IPS DF 19.7 (cell line): ENCODE data around the gene SEC61A2.
A peak's percentile ranks its signal among the peaks of the same experiment; 100 is the strongest.
"Not testable (repeated sequence)": the region's sequence is repeated elsewhere in the genome, so short reads cannot be mapped to it uniquely, and the experiment has no call there.

Experiments used
- DNase-seq: peaks from one replicate; pipeline ENCODE4 v3.0.0-alpha.2; 2013; ENCODE audit warnings: low read depth, low spot score

Gene SEC61A2

DNA sequence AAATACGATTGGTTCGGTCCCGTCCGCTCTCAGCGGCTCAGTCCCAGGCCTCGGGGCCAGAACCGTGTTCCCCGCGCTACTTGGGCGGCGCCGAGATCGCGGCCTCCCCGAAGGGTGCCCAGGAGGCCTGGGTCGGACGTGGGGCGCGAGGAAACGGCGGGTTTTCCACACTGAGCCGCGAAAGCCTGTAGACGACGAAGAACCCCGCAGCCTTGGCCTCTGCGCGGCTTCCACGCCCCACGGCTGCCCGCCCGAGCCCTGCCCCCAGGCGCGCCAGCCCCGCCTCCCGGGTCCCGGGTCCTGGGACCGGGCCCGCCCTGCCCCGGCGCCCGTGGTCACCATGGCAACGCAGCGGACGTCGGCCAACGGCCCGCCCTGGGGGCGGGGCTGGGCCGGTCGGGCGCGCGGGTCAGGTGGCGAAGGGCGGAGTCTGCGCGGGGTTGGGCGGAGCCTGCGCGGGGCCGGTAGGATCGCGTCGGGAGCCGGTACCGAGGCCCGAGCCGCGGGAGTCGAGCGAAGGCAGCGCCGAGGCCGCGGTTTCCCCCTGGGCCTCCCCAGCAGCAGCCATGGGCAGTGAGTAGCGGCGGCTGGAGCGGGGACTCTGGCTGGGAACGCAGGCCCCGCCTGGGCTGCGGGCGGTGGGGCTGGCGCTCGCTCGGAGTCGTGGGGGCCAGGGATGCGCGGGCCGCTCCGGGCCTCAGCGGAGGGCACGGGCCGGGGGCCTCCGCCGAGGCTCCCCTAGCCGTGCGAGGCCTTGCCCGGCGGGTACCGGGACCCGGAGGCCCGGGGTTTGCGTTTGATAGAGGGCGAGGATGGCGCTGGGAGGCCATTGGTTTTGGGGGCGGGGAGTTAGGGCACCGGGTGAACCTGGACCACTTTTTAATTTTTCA, at the start of gene SEC61A2:
Gene SEC61A2 (plus strand): TSS at position 456 of the 890 bp plus-strand sequence. CDS start 111 bp downstream, at position 567.
- DNase-seq: peak; percentile 5

DNA sequence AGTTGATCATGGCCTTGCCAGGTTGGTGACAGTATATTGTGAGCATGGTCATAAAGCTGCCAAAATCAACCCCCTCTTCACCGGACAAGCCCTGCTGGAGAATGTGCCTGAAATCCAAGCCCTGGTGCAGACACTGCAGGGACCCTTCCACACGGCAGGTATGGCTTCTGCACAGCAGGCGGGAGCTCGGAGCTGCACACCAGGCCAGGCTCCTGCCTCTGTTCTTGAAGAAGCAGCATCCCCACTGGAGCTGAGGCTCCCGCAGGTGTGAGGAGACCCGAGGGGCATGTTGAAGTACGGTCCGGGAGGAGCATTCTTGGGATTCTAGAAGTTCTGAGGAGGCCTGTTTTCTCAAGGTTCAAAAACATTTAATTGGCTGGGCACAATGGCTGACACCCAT, 48.0 kb upstream of the SEC61A2 start:
- DNase-seq: no peak

DNA sequence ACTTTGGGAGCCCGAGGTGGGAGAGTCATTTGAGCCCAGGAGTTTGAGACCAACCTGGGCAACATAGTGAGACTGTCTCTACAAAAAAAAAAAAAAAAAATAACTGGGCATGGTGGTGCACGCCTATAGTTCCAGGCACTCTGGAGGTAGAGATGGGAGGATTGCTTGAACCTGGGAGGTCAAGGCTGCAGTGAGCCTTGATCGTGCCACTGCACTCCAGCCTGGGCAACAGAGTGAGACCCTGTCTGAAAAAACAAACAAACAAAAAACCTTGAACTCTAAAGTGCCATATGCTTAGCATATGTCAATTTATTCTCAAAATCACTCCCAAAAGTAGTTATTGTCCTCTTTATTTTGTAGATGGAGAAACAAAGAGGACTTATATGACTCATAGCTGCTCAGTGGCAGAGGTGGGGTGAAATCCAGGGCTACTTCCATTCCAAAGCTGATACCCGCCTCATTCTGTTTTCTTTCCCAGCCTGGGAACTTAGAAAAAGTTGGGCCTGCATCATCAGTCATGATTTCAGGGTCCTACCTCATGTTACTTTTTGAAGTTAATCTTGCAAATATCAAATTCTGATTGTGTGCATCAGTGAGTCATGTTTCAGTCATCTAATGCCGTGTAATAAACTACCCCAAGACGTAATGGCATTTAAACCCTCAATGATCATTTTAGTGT, 47.5 kb upstream of the SEC61A2 start:
- DNase-seq: no peak

DNA sequence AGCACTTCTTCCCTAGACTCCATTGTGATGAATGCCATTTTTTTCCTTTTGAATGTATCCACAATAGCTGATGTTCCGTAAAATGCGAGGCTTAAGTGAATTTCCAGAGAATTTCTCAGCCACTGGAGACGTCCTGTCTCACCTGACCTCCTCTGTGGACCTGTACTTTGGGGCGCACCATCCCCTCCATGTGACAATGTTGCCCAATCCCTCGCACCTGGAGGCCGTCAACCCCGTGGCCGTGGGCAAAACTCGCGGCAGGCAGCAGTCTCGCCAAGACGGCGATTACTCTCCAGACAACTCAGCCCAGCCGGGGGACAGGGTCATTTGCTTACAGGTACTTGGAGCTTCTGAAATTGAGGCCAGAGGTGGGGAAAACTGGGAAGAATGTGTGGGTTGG, 40.6 kb upstream of the SEC61A2 start:
- no peak for DNase-seq

DNA sequence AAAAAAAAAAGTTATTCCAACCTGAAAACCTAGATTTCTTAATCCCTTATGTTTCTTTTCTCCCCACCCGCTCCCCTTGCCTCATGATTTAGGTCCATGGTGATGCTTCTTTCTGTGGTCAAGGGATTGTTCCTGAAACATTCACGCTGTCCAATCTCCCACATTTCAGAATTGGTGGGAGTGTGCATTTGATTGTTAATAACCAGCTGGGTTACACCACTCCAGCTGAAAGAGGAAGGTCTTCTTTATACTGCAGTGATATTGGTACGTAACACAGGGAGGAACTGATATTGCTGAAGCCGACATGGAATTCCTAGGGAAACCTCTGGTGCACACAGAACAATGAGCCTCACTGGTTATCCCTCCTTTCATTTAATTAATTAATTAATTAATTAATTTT, 38.1 kb upstream of the SEC61A2 start:
- DNase-seq: no peak

DNA sequence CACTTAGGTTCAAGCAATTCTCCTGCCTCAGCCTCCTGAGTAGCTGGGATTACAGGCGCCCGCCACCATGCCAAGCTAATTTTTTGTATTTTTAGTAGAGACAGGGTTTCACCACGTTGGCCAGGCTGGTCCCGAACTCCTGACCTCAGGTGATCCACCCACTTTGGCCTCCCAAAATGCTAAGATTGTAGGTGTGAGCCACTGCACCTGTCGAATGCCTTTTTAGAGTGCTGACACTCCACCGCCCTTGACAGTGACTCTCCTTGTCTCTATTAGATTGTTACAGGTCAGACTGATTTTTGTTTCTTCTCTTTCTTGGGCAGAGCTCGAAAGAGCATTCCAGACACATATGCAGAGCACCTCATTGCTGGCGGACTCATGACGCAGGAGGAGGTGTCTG, 32.1 kb upstream of the SEC61A2 start:
- not testable (repeated sequence) for DNase-seq

DNA sequence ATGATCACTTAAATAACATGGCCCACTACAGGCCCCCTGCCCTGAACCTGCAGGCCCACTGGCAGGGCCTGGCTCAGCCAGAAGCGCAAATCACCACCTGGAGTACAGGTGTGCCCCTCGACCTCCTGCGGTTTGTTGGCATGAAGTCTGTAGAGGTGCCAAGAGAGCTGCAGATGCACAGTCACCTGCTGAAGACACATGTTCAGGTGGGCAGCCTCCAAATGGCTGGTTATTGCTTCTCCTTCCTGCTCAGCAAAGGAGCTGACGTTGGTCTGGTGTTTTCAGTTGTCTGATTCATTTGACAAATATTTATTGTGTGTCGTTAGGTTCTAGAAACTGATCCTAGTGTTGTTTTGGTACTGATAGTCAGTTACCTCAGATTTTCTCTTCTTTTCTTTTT, 31.7 kb upstream of the SEC61A2 start:
- DNase-seq: no peak

DNA sequence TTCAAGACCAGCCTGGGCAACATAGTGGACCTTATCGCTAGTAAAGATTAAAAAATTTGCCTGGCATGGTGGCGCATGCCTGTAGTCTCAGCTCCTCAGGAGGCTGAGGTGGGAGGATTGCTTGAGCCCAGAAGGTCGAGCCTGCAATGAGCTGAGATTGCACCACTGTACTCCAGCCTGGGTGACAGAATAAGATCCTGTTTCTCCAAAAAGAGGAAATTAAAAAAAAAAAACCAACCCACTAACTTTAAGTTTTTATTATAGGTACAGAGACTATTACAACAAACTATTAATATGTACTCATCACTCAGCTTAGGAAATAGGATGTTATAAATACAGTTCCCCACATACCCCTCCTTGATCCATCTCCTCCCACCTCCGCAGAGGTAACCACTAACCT, 30.5 kb upstream of the SEC61A2 start:
- DNase-seq: no peak

DNA sequence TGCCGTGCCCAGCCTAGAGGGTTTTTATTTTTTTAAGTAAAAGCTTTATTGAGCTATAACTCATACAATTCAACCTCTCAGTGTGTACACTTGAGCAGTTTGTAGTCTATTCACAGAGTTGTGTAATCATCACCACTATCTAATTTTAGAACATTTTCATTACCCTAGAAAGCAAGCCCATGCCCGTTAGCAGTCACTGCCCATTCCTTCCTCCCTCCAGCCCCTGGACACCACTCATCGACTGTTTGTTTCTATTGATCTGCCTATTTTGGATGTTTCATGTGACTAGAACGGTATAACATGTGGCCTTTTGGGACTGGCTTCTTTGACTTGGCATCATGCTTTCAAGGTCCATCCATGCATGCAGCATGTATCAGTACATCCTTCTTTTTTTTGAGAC, 25.7 kb upstream of the SEC61A2 start:
- no peak for DNase-seq

DNA sequence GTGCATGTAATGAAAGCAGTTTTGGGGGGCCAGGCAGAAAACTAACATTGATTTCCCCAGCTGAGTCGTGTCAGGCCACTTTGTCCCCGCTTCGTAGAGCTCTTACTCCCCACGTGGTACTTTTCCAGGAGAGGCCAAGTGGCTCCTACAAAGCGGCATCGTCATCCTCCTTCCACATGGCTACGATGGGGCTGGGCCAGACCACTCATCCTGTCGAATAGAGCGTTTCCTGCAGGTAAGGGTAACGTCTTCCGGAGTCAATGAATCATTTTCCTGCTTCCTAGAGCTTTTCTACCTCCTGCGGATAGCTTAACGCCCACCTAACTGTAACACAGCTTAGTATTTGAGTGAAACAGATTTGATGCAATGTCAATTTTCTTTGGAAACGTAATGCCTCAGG, 21.7 kb upstream of the SEC61A2 start:
- DNase-seq: no peak

DNA sequence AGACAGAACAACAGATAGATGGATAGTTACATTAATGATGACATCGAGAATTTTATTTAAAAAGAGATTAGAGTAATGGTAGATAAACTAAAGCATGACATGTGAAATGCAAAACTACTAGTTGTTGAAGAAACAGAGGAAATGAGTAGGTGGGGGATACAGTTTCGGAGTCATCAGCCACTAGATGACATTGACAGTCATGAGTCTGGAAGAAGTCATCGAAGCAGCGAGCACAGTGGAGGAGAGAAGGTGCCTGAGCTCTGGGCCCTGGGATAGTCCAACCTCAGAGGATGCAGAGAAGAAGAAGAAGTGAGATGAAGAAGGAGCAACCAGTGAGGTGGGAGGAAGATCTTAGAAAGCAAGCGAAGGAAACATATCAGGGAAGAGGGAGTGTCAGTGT, 20.2 kb upstream of the SEC61A2 start:
- DNase-seq: no peak

DNA sequence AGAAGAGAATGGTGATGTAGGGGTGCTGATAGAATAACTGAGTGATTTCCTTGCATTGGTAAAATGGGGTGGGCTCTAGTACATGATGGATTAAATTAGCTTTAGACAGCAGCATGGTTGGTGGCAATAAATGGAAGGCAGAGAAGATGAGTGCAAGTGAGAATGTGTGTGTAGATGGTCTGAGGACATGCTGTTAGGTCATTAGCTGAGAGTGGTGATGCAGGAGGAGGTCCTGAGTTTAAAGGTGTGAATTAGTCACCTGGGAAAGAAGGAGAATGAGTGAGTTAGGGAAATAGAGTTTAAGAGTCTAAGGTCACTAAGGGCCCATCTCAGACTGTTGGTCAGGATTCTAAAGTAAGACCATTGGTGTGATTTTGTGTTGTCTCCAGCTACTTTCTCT, 17.9 kb upstream of the SEC61A2 start:
- DNase-seq: no peak

DNA sequence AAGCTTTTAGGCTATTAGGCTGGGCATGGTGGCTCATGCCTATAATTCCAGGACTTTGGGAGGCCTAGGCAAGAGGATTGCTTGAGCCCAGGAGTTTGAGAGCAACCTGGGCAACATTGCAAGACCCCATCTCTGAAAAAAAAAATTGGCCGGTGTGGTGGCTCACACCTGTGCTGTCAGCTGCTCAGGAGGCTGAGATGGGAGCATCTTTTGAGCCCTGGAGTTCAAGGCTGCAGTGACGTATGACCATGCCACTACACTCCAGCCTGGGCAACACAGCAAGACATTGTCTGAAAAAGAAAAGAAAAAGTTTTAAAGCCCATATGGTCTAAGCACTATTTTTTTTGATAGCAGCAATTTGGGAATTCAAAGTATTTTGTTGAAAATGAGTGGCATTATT, 15.8 kb upstream of the SEC61A2 start:
- no peak for DNase-seq

DNA sequence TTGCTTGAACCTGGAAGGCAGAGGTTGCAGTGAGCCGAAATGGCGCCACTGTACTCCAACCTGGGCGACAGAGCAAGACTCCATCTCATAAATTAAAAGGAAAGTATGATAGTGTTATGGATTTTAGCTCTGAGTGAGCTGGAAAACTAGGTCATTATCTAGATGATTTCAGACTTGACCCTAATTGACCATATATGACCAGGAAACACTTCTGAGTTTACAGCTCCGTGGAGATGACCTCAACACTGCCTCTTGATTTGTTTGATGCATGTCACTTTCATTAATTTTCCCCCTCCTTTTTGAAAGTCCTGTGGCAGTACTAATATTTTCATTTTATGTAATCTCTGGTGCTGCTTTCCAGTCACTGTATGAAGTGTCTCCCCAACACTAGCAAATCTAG, 7.8 kb upstream of the SEC61A2 start:
- DNase-seq: no peak

DNA sequence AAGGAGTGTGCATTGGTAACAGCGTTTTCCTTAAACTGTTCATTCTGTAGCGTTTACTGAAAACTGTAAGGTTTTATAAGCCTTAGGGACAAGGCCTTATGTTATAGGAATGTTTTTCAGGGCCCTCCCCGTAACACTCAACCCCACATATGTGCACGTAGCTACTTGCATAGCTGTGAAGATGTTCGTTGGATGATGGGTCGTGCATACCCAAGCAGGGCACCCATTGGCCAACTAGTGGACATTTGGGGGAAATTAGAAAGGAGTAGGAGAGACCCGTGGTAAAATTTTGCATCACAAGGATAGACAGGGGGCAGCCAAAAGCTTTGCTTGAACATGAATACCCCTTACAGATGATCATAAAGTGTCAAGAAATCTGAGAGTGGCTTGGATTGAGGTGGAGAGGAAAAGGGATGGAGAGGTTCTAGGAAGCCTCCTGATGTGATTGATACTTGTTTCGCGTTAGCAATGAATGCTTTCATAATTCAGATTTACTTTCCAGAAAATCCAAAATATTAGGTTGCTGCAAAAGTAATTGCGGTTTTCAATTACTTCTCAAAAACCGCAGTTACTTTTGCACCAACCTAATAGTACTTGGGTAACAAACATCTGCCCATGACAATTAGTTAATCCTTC, 878 bp downstream of the SEC61A2 start:
- peak; percentile 7 for DNase-seq

DNA sequence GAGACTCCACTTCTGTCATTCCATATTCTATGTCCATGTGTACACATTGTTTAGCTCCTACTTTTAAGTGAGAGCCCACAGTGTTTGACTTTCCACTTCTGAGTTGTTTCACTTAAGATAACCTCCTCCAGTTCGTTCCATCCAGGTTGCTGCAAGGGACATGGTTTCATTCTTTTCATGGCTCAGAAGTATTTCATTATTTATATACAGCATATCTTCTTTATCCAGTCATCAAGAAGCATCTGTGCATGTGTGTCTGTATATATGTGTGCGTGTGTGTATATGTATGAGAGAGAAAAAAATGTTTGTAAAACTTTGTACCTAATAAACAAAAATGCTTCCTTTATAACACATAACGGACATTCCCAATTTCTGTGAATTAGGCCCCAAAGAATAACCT, 6.2 kb downstream of the SEC61A2 start:
- DNase-seq: no peak

DNA sequence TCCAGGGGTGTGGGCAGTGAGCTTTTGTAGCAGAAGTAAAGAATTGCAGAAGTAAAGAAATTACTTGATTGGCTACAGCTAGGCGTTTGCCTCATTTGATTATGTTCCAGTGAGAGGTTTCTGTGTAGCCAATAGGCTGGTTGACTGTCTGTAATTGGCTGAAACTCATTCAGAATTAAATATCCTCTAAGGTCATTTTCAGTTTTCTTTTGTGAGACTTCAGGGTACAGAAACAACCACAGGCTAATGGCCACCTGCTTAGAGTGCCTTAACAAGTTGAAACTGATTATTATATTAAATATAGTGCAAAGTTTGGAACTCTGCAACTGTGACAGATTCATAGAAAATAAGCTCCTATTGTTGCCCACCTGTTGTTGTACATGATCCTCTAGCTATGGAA, 10.6 kb downstream of the SEC61A2 start:
- no peak for DNase-seq

DNA sequence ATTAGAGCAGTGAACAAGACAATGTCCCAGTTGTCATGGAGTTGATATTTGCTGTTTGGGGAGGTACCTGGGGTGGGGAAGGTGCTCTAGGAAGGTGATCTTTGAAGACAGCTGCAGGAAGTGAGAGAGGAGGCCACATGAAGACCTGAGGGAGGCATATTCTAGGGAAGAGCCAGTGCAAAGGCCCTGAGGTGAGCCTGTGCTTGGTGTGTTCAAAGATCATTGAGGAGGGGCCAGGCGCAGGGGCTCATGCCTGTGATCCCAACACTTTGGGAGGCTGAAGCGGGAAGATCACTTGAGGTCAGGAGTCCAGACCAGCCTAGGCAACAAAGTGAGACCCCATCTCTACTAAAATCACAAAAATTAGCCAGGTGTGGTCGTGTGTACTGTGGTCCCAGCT, 15.1 kb downstream of the SEC61A2 start:
- DNase-seq: no peak

DNA sequence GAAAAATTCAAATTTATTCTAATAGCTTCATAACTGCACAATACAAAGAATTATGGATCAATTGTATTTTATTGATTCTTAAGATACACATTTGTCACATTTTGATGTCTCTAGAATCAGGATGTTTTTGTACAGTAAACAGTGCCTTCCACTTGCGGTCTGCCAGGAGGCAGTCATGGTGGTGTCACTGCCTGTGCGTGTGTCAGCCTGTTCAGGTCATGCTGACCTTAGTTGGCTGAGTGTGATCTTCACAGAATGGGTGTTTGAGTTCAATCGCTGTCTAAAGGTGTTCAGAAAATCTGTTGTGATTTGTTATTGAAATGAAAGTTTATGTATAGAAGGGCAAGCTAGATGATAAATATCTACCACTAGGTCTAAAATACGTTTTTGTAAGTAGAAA, 20.7 kb downstream of the SEC61A2 start:
- DNase-seq: no peak

DNA sequence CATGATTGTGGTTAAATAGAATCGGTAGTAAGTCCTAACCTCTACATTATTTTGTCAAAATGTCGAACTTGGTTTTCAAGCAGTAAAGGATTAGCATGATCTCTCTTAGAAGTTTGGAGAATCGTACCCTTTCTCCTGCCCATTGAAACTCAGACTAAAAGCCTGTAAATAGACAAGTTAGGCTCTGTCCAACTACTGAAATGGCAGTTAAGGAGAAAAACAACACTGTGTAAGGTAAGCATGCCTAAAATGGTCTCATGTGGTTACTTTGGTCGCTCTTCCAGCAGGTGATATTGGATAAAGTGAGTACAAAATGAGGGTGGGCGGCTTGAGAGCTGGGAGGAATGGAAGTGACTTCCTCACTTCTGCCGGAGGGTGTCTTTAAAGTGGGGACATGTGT, 25.0 kb downstream of the SEC61A2 start:
- DNase-seq: no peak

DNA sequence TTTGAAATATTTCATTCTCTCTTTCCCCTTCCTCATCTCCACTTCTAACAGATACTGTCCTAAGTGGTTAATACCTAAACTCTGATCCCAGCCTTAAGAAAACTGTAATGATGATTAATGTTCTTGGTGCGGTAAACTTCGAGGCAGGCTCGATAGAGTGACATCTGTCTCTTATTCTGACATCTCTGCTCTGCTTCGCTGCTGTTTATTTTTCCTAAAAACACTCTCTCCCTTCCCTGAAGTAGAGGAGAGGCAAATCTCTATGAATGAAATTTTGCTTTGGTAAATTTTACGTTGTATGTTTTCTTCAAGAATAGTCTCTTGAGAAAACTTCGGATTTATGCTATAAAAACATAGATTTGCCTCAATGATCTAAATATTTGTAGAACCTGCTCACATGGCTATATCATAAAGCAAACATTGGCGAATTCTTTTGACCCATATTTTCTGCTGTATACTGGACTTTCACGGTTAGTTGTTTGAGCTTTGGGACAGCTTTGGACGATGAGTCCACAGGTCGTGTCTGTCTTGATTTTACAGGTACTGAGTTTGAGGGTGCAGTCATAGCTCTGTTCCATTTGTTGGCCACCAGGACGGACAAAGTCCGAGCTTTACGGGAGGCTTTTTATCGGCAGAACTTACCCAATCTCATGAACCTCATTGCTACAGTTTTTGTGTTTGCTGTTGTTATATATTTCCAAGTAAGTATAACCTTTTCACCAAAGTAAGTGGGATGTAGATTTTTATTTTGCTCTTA, 27.1 kb downstream of the SEC61A2 start:
- no peak for DNase-seq

DNA sequence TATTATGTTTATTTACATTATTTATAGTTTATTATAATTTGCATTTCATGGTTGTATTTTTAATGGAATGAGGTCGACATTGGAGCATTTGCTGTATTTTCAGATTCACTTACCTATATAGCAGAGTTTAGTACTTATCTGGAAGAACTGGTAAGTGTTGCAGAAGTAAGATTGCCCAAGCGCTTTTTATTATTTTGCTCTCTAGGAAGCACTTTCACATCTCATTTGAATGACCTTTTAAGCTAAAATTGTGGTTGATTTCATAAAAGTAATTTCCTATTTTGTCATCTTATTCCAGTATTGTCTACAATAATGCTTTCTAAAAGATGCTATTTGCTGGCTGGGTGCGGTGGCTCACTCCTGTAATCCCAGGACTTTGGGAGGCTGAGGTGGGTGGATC, 28.6 kb downstream of the SEC61A2 start:
- no peak for DNase-seq
